ENCODE results near the gene PHLDA3. TPM values are rescaled to one million over a fixed set of nuclear protein-coding genes. Genes with fewer than 3 reads are reported as not detected.
A peak's percentile ranks its signal among the peaks of the same experiment; 100 is the strongest.

Gene PHLDA3
- total RNA-seq, 1 experiment from 2014 or later, result 53.8 TPM

DNA sequence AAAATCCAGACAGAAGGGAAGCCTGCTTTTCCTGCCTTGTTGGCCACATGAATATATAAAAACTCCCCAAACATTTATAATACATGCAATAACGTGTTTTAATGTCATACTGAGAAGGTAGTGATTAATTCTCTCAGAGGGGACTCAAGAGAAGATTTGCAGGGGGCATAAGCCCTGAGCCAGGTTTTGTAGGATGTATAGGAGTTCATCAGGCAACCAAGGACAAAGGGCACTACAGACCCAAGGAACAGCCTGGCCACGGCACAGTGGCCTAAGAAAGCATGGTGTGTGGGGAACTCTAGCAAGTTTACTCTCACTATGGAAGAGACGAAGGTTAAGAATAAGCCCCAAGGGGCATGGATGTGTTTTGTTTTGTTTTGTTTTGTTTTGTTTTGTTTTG is 32.0 kb downstream of the PHLDA3 start:
- DNase-seq (ENCODE audit: extremely low read depth, low read depth), result no peak

- peak; percentile 37 for DNase-seq (ENCODE audit: extremely low read depth, low read depth)
Measured at GRCh38 chr1:201436393-201436792, 32.6 kb downstream of the PHLDA3 start.

DNA sequence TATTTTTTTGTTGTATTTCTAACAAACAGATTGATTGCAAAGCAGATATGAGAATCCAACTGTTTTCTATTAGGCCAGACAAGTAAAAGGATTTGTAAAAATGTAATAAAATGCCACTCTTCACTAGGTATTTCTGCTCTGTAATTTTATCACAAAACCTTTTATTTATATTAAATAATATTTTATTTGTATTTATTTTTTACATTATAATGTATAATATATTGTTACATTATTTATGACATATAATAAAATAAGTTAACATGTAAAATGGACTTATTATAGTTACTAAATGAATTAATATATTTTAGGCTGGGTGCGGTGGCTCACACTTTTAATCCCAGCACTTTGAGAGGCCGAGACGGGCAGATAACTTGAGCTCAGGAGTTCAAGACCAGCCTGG is 34.7 kb downstream of the PHLDA3 start:
- no peak for DNase-seq (ENCODE audit: extremely low read depth, low read depth)

DNA sequence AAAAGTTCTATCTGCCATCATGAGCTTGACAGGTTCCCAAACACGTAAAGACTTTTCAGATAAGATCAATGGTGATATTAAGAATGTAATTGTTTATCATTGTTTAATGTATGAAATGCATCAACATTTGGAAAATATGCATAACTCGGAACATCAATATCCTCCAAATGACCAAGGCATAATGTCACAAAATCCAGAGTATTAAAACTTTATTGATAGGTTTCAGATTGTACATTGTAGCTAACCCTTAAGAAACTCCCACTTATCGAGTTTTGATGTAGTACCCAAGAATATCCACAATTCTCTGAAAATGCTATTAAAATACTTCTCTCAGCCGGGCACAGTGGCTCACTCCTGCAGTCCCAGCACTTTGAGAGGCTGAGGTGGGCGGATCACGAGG is 35.4 kb downstream of the PHLDA3 start:
- DNase-seq (ENCODE audit: extremely low read depth, low read depth), result no peak

DNA sequence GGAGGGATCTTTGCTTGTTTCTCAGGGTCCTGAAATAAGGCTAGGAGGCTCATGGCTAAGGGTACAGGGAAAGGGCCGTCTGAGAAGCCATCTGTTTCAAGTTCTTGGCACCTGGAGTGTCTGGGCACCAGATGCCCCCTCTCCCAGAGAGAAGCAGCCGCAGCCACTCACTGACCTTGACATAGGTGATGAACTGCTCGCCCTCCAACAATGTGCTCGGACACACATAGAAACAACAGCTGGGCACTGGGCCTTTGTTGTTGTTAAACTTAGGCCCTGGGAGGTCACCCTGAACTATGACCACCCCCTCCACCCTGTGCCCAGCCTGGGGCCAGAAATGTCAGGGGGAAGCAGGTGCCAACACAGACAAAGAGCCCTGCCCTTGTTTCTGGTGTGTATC is 38.2 kb downstream of the PHLDA3 start:
- DNase-seq (ENCODE audit: extremely low read depth, low read depth), result no peak

- no peak for DNase-seq (ENCODE audit: extremely low read depth, low read depth)
Measured at GRCh38 chr1:201429736-201430501, 39.1 kb downstream of the PHLDA3 start.

GRCh38 chr1:201427963-201428362 is 41.0 kb downstream of the PHLDA3 start:
- no peak for DNase-seq (ENCODE audit: extremely low read depth, low read depth)

- DNase-seq (ENCODE audit: extremely low read depth, low read depth), result no peak
Measured at GRCh38 chr1:201426479-201427310, 42.3 kb downstream of the PHLDA3 start.

DNA sequence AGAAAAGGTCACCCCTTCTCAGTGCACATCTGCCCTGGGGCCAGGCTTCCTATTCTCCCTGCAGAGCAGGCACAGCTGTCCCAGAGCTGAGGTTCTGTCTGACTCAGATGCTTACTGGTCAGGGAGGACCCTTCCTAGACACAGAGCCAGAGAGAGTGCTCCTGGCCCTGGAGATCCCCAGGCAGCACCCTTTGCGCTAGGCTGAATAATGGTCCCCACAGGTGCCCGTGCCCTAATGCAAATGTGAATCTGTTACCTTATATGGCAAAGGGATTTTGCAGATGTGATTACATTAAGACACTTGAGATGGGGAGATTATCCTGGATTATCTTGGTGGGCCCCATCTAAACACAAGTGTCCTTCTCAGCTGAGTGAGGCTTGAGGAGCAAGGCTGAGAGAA is 44.8 kb downstream of the PHLDA3 start:
- no peak for DNase-seq (ENCODE audit: extremely low read depth, low read depth)

GRCh38 chr1:201423655-201424054 is 45.3 kb downstream of the PHLDA3 start:
- DNase-seq (ENCODE audit: extremely low read depth, low read depth), result no peak

- no peak for DNase-seq (ENCODE audit: extremely low read depth, low read depth)
Measured at GRCh38 chr1:201422436-201423030, 46.5 kb downstream of the PHLDA3 start.

DNA sequence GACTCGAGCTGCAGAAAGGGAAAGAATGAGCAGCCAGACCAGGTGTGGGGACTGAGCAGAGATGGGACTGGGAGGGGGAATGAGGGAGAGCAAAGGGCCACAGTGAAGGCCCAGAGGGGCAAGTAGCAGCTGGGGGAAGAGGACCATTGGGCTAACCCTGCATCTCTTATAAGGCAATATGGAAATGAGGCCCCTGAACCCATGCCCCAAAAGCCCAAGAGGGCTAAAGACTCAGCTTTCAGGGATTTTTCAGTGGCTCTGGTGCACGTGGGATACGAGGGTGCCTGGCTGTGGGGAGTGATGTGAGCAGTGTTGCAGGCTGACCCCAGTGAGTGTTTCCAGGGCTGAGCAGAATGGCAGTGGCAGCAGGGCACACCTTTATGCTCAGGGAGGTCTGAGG is 47.0 kb downstream of the PHLDA3 start:
- no peak for DNase-seq (ENCODE audit: extremely low read depth, low read depth)

- DNase-seq (ENCODE audit: extremely low read depth, low read depth), result no peak
Measured at GRCh38 chr1:201421041-201421440, 47.9 kb downstream of the PHLDA3 start.

- DNase-seq (ENCODE audit: extremely low read depth, low read depth), result no peak
Measured at GRCh38 chr1:201420608-201421002, 48.4 kb downstream of the PHLDA3 start.

DNA sequence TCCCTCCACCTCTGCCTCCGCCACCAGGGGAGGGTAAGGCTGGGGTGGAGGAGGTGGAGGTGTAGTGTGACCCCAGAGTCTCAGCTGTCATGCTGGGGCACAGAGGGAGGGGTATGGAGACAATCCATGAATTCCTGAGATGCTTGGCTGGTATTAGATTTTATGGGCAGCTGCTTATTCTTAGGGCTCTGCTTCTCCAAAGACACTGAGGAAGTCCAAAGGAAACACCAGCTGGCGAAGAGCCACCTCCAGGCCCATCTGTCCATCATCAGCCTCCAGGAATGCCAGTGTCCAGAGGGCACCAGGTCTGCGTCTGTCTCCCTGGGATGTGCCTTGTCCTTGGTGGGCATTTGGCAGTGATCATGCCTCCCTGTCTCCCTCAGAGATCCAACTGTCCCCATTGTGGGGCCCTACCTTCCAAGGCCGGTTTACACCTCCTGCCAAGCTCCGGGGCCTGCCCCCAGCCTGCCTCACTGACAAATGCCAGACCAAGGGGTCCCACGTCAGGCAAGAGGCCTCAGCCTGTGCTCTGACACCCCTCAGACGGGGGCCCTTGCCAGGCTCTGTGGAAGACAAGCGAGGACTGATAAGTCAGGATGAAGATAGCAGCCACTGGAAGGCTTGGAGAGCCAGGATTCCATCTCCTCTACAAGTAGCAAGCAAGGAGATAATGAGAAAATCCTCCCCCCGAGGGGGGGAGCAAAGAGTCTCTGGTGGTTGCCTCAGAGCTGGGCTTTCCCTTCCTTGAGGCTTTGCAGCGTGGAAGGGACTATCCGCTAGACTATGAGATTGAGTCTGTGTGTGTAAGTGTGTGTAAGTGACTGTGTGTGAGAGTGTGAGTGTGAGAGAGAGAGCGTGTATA is 49.0 kb downstream of the PHLDA3 start:
- no peak for DNase-seq (ENCODE audit: extremely low read depth, low read depth)

DNA sequence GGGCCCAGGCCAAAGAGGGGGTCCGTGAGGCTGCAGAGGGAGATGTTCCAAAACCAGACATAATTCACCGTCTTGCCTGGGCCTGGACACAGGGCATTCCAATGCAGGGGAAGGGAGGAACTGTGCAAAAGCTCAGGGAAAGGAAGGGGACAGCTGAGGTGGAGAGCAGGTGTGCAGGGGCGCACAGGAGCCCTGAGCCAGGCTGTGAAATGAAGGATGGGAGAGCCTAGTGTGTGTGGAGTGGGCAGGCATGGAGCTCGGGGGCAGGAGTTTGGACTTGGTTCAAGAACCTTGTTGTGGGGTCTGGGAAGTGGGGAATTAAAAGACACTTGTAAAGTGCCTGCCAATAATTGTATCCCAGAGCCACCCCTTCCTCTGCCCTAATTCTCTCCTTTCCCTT is 49.7 kb downstream of the PHLDA3 start:
- no peak for DNase-seq (ENCODE audit: extremely low read depth, low read depth)

- DNase-seq (ENCODE audit: extremely low read depth, low read depth), result no peak
Measured at GRCh38 chr1:201418461-201418860, 50.5 kb downstream of the PHLDA3 start.

All from NCI-H460 (cell line).